Measurements from ENCODE around the gene CLEC3B.
A peak's percentile ranks its signal among the peaks of the same experiment; 100 is the strongest.

CLEC3B gene

DNA sequence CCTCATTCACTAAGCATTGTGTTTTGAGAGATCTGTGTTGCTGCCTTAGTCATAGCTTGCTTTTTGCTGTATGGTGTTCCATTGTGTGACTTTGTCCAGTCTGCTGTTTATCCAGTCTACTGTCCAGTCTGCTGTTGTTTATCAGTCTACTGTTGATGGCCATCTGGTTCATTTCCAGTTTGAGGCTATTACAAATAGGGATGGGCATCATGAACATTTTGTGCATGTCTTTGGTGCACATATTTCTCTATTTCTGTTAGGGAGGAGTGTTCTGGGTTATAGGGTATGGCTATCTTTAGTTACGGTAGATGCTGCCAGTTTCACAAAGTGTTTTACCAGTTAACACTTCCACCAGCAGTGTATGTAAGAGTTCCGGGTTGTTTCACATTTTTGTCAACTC is 22.2 kb upstream of the CLEC3B start:
- no peak for DNase-seq

DNA sequence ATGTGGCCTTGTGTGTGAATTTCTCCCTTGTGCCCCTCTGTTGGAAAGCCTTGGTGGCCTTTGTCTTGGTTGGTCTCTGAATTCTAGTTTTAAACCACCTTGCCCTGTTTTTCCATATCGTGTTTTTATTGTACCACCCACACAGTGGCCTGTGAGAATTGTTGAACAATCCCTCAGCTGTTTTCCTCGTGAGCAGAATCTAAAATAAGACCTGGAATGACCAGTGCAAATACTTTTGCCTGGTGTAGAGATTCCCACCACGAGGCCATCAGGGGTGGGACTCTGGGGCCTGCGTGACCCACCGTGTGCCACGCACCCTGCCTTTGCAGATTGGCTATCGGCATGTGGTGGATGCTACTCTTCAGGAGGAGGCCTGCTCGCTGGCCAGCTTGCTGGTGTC is 19.0 kb upstream of the CLEC3B start:
- DNase-seq = no peak

DNA sequence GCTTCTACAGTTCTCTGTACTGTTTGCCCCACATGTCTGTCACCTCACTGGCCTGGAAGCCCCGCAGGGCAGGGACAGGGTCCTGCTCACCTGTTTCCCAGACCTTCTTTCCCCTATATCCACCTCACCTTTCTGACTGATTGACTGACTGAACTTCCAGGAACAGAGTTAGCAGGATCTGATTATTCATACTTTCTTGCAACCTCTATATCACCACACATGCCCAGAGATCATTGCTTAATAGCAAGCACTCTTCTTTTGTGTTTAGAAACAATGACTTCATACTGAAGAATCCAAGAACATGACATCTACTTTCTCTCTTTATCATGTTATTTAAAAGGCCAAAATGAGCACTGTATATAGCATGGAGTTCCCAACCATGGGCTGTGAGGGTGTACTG is 18.0 kb upstream of the CLEC3B start:
- DNase-seq = no peak

DNA sequence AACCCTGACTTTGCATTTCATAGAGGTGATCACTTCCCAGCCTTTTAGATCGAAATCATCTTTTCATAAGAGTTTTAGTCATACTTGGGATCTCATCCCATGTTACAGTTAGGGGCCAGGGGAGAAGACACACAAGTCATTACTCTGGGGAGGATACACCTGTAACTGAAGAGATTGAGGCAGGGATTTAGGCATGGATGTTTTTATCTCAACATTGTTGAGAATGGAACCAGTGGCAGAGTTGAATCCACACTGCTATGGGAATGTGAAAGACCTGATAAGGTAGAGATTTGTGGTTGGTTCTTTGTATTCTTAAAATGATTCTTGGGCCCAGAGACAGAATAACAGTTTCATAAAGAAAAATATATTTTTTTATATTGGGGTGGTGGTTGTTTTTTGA is 16.2 kb upstream of the CLEC3B start:
- no peak for DNase-seq

DNA sequence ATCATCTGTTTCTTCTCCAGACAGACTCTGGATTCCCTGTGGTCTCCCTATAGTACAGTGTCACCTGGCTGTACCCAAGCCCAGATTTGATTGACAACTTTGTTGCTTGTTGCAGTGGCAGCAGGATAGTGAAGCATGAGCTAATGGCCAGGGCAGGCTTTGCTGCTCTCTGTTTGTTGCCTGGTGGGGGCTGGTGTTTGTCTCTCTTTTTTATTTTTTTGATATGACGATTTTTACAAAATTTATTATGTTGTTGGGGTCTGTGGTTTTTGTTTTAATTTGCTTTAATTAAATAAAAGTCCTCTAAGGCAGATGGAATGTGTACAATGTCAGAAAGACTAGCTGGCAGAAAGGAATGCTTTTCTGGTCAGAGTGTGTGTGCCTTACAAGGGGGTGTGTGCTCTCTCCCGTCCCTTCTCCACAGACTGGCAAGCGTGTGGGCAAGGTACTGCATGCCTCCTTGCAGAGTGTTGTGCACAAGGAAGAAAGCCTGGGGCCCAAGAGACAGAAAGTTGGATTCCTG is 15.2 kb upstream of the CLEC3B start:
- no peak for DNase-seq

DNA sequence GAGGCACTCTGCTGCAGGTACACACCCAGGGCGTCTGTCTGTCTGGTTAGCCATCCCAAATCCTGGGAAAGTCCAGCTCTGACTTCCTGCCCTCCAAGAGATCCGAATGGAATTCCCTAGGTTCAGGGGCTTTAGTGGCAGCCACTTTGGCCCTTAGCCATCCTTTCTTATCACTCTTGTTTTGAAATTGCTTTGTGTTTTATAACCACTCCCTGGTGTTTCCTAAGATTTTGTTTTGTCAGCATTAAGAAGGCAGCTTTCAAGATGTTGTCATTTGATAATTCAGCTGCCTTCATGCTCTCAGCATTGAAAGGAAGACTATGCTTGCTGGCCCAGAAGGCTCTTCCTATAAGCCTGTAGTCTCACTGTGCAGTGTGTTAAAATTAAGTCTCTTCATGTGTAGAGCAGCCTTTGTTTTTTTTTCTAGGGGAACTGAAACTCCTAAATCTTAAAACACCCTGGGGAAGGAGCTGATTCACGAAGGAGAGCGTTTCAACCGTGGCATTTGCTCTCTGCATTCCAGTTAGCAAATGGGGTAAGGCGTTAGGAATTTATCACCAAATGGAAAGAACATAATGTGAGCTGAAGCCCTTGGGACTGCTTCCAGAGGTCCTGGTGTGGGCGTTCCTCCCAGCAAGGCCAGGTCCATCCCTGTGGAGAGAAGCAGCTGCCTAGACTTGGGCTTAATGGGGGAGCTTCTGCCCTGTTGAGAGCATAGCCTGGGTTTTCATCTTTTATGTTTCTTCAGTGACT is 14.2 kb upstream of the CLEC3B start:
- peak in 1 of 5 experiments; percentile 78 for DNase-seq

DNA sequence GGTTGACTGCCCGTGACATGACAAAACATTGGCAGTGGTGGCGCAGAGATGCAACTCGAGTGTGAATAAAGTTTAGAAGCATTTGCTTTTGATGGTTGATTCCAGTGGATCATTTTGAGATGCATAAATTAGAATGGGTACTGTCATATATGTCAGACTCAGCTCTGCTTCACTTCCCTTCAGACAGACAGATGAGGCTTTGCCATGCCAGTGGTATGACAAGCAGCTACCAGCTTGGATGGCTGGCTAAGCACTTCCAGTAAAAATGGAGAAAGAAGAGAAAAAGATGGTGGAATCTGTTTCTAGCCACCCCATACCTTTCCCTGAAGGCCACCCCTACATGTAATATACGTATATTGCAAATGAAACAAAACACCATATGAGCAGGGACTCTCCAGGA is 13.5 kb upstream of the CLEC3B start:
- no peak for DNase-seq

DNA sequence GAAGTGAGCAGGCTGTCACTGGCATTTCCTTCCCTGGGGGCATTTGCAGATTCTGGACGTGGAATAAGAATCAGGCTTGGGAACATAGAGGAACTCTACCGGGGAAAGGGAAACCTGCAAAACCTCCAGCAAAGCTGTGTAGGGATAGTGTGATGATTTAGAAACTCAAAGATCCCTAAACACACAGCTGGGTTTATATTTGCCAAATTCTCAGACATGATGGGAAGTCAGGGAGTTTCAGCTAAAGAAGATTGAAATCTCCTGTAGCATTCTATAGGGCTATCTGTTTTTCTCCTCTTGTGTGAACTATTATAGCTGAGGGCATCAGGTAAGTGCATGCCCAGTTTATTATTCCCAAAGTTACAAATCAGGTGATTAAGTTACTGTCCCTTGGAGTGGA is 9.2 kb upstream of the CLEC3B start:
- DNase-seq = no peak

DNA sequence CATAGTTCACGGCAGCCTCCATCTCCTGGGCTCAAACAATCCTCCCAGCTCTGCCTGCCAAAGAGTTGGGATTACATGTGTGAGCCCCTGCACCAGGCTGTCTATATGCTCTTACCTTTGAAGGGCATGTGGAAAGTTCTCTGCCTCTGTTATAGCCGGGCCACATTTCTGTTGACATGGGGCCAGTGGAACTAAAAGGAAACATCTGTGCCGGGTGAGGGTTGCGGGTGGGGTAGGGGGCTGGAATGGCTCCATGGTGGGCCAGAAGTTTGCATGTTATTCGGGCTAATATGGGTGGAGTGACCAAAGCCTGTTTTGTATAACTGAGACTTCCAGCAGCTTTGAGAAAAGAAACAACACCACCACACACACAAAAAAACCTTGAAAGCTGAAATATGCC is 8.3 kb upstream of the CLEC3B start:
- no peak for DNase-seq

DNA sequence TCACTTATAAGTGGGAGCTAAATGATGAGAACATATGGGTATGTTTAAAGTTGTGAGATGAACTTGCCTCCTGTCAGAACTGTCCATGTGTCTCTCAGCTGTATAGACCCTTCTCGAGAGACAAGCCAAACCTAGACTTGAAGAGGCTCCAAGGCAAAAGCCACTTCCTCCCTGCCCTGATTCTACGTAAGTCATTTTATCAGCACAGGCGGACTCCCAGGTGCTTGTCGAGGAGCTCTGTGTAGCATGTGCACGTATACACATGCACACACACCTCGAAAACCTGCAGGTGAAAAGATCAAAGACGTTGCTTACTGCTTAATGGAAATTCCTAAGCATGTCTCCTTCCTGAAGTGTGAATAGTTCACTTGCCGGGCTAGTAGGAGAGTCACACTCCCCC is 5.6 kb upstream of the CLEC3B start:
- peak in 1 of 5 experiments; percentile 85 for DNase-seq

DNA sequence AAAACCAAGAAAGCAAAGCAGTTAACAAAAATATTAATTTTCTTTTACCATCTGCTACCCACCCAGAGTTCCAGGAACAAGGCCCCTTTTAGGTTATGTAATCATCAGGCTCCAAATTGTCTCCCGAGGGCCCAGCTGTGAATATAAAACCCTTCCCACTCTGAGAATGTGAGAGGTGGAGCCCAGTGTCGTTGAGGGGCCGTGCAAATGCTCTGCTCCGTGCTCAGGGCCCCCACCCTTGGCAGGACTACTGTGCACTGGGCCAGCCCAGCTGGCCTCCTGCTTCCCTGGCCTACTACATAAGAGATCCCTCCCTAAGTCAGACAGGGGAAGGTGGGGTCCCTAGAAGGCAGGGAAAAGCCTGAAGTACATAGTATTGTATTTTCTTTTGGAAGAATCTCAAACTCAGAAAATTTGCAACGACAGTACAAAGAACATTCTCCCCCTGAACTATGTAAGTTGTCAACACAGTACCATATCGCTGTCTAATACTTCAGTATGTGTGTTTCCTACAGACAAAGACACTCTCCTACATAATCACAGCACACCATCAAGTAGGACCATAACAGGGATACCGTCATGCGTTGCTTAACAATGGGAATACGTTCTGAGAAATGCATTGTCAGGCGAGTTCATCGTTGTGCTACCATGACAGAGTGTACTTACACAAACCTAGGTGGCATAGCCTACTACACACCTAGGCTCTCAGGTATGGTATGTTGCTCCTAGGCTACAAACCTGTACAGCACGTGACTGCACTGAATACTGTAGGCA is 4.4 kb upstream of the CLEC3B start:
- no peak for DNase-seq

DNA sequence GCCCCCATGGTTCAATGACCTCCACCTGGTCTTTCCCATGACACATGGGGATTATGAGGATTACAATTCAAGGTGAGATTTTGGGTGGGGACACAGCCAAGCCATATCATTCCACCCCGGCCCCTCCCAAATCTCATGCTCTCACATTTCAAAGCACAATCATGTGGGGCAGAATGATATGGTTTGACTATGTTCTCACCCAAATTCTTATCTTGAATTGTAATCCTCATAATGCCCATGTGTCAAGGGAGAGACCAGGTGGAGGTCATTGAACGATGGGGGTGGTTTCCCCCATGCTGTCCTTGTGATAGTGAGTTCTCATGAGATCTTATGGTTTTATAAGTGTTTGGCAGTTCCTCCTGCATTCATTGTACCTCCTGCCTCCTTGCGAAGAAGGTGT is 2.4 kb upstream of the CLEC3B start:
- no peak for DNase-seq

DNA sequence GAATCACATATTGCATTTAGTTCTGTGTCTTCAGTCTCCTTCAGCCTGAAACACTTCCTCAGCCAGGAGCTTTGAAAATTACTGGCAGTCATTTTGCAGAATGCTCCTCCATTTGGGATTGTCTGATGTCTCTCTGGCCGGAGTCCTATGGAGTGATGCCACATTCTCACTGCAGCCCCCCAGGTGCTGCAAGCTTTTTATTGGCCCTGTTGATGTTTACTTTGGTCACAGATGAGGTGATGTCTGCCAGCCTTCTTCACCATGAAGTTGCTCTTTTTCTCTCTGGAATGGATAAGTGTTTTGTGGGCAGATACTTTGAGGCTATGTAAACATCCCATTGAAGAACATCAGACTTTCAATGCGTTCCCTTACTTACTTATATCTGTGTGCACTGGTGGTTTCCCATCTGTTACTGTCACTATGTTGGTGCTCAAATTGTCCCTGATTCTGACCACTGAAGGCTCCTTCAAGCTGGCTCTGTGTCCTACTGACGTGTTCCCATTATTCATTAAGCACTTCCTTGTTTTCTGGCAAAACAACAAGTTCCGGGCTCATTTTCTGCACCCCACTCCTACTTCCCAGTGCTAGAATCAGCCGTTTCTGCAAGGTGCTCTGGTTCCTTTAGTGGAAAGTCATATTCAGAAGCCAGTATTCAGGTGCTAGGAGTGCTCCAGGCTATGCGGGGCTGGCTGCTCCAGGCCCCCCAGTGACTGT is 1.4 kb upstream of the CLEC3B start:
- no peak for DNase-seq

DNA sequence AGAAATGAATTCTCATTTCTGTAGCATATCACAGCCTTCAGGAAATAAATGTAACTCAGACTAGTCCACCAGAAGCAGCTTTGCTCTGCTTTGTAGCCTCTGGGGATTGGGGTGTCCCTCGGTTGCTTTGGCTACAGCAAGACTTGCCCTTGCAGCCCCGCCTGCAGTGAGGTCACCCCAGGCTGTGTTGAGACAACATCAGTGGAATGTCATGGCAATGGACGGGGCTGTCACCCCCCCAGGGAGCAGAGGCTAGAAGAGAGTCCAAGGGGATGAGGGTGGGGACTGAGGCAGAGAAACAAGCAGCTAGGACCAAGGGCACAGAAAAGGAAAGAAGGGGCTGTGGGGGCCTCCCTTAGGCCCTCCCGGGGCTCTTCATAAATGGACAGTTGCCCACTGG is 854 bp downstream of the CLEC3B start:
- DNase-seq = no peak

DNA sequence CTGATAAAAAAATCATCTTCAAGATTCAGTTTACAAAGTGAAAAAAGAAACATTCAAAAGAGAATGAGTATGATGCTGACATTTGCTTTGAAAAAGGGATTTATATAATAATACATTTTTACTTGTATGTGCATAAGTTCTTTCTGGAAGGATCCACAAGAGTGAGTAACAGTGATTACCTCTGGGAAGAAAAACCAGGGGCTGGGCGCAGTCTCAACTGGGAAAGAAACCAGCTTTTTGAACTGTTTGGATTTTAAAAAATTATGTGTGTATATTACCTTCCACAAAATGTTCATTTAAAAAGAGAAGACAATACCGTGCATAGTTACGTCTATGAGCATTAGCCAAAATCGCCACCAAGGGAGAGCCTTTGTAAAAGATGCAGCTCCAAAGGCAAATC is 1.3 kb downstream of the CLEC3B start:
- no peak for DNase-seq

DNA sequence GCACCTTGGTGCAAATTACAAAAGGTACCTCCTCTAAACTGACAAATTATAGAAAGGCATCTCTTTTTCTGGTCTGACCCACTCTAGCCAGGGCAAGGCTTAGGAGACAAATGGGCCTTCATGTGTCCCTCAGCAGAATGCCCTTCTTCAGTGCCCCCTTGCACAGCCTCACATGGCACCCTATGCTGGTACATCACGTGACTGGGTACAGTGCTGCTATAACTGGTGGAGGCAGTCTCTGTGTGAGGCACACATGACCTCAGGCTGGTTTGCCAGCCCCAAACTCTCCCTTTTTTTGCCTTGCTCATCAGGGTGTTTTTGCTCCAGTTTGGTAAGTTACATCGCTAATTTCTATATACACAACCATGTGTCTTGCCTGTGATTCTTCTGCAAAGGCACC is 3.1 kb downstream of the CLEC3B start:
- no peak for DNase-seq

DNA sequence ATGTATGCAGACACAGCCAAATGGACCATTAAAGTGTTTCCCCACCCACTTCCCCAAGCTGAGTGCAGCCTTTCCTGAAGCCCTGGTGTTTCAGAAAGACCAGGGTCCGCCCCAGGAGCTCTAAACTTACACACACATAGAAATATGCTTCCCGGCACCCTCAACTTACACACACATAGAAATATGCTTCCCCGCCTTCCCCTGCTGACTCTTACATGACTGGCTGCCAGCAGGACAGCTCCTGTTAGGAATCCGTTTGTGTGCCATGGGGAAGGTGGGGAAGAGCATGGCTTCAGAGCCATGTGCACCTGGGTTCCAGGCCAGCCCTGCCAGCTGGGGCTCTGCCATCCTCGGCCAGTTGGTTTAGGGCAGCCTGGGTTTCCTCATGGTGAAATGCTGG is 3.6 kb downstream of the CLEC3B start:
- DNase-seq = no peak

DNA sequence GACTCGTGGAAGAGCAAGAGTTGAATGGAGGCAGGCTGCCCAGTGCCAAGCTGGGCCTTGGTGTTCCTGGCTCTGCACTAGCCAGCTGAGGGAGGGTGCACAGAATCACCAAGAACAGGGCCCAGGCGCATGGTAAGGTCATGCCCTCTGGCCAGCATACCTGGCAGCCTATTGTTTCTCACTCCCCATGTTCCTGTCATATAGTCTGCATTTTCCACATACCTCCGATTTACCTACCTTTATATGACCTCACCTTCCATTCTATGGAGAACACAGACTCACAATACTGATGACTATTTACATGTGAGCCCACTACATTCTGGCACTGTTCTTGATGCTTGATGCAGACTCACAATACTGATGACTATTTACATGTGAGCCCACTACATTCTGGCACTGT is 5.4 kb downstream of the CLEC3B start:
- no peak for DNase-seq

DNA sequence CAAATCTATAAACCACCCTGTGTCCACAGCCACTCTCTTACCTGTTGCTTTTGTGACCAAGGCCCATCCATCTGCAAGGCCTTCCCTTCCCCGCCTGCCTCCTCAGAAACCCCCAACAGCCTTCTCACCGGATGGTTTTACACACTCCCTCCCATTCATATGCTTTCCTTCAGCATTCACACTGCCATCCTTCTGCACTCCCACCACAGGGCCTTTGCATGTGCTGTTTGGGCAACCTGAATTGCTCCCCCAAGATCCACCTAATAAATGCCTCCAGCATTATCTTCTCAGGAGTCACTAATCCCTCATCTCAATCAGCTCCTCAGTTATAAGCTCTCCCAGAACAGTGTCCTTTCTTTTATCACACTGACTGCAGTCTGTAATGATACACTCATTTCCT is 6.0 kb downstream of the CLEC3B start:
- no peak for DNase-seq

DNA sequence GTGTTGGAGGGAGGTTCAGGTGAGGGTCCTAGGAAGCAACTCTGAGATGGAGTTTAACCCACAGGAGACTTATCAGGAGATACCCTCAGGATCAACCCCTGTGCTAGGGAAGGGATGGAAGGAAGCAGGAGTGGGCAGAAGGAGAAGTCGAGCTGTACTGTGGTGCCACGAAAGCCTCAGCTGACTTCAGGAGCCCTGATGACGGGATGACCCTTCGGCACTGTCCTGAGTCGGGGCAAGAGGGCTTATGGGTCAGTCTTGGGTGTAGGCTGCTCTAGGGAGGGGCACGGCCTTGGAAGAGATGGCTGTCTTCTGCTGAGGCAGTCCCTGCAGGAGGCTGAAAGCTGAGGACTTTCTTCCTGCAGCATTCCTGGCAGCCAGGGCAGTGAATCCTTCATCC is 7.7 kb downstream of the CLEC3B start:
- DNase-seq = no peak

DNA sequence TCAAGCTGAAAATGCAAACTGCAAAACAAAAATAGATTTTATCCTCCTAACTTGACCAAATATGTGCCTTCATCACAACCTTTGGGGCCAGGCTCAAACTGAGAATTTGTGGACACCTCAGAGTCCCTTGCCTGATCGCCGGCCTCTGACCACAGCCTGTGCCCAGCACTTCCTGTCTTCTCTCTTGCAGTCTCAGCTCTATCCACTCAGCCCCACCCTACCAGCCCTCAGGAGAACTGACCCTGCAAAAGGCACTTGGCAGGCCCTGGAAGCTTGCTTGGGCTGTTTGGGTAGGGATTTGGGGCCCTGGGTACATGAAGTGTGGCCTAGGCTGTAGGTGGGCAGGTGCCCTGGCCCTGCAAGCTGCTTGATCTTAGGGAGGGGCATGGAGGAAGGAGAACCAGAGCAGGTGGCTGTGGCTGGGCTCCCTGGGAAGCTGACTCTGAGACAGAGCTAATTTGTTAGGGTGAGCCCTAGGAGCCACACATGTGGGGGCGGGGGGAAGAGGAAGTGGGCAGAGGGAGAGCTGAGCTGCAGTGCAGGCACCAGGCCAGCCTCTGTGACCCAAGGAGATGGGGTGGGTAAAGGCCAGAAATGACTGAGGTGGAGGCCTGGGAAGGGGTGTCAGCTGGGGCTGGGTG is 8.6 kb downstream of the CLEC3B start:
- peak in 1 of 5 experiments; percentile 76 for DNase-seq

DNA sequence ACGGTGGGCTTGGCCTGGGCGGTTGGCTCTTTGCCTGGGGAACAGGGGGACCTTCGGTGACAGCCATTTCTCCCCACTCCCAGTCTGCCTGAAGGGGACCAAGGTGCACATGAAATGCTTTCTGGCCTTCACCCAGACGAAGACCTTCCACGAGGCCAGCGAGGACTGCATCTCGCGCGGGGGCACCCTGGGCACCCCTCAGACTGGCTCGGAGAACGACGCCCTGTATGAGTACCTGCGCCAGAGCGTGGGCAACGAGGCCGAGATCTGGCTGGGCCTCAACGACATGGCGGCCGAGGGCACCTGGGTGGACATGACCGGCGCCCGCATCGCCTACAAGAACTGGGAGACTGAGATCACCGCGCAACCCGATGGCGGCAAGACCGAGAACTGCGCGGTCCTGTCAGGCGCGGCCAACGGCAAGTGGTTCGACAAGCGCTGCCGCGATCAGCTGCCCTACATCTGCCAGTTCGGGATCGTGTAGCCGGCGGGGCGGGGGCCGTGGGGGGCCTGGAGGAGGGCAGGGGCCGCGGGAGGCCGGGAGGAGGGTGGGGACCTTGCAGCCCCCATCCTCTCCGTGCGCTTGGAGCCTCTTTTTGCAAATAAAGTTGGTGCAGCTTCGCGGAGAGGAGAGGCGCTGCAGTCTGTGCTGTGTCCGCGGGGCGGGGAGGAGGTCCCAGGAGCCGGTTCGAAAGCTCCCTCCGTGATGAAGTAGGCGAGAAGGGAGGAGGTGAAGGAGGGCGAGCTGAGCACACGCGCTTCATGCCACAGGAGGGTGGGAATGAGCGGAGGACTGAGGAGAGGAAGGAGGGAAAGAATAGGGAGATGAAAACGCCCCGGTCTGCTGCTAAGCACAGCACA is 9.6 kb downstream of the CLEC3B start:
- peak in 1 of 5 experiments; percentile 48 for DNase-seq

Measured in T-helper 2 cell (primary cell).